ENCODE data around the gene TMTC2.

TMTC2 gene

DNA sequence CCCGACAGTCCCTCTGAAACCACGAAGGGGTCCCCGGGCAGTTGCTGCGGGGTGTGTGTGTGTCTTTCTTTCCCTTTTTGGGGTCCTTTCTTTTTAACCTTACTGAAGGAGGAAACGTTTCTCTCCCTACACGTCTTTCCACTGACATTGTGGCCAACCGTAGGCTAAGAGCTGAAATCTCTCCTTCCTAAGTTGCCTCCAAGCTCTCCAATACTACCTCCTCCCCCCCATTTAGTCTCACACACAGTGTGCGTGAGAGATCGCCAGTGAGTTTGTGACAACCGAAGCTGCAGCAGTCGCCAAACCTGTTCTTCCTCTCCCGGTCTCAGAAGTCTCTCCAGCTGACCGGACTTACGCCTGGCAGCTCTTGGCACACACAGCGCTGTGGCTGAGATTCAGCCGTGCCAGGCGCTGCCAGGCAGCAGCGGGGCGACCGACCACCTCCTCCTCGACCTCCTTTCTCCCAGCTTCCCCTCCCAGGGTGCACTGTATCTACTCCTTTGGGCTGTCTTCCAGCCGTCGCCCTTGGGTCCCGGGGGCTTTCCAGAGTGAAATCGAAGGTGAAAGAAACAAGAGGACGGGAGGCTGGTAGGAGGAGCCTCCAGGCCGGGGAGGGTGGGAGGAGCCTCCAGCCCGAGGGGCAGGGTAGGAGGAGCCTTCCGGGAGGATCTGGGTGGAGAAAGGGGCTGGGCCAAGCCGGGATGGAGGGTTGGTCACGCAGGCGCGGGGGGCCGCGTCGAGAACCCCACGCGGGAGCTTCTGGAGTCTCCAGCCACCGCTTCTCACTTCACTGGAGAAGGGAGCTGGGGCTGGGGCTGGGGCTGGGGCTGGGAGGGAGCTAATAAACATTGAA, at the start of gene TMTC2:
TMTC2 (plus strand) TSS at position 739 of the 853 bp plus-strand sequence.
- DNase-seq (ENCODE audit: low read depth, low spot score), result peak; percentile 97

GRCh38 chr12:82638324-82638723, 48.4 kb upstream of the TMTC2 start:
- no peak for DNase-seq (ENCODE audit: low read depth, low spot score)

- no peak for DNase-seq (ENCODE audit: low read depth, low spot score)
These were observed 41.8 kb upstream of the TMTC2 start for GRCh38 chr12:82644896-82645295.

- DNase-seq (ENCODE audit: low read depth, low spot score), result no peak
These were observed 41.3 kb upstream of the TMTC2 start for GRCh38 chr12:82645414-82645813.

DNA sequence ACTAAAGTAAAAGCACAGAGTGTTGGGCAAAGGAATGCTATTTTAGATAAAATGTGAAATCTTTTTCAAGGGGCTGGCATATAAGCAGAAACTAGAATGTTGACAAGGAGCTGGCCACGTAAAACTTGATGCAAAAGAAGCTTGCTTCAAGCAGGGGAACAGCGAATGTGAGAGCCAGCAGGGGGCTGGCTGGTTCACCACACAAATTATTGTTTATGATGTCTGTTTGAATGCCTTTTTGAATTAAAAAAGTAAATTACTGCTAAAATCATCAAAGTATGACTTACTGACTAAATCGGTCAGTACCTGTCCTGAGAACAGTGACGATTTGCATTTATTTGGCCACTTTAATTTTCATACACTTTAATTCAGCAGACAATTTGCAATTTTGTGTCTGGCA, 38.9 kb upstream of the TMTC2 start:
- DNase-seq (ENCODE audit: low read depth, low spot score), result no peak

DNA sequence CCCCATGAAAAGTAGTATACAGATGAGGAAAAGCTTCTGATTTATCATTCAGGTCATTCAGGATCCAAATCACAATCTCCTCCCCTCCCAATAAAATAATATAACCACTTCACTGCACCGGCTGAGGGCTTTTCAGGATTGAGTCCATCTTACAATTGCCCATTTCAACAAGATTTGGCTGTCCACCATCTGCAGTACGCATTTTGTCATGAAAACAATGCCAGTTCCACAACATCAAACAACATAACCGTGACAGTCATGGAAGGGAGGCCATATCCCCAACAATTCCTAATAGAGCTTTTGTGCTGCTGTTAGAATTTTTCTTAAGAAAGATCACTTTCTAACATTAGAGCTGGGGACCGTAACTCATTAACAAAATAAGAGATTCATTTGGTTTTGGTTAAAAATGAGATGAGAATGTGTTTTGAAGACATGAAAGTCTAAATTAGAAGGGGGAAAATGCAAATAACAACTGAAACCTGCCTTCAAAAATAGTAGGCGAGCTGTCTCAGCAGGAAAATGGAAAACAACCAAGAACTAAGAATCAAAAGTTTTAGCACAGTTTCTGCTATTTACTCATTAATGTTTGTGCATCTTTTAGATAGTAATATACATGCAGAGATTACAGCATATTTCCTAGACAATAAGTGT, 38.3 kb upstream of the TMTC2 start:
- no peak for DNase-seq (ENCODE audit: low read depth, low spot score)

DNA sequence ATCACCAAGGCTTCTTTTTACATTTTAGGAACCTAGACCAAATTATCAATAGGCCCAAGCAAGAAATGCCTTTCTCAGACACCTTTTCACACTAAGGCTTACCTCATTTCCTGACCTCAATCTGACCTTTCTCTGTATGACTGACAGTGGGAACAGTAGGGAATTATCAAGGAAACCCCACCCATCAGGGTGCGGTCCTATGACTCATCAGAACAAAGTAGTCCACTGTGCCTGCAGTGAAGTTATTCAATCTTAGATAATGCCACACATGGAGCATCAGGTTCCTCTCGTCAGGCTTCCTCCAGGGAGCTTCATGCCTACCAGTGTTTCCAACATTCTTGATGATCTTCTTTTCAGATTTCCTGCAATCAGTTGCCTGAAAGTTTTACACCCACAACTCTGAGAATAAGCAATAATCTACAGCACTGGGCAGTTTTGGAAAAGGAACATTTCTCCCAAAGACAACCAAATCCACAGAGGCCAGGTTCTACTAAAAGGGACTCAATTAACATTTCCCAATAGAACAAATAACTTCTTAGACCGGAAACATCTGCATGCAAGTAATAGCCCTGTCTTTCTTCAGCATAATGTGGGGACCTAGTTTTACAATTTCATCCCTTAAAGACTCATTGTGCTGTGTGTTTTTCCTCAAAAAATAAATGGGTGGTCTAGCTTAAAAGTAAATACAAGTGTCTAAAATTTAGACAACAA, 35.9 kb upstream of the TMTC2 start:
- peak; percentile 53 for DNase-seq (ENCODE audit: low read depth, low spot score)

DNA sequence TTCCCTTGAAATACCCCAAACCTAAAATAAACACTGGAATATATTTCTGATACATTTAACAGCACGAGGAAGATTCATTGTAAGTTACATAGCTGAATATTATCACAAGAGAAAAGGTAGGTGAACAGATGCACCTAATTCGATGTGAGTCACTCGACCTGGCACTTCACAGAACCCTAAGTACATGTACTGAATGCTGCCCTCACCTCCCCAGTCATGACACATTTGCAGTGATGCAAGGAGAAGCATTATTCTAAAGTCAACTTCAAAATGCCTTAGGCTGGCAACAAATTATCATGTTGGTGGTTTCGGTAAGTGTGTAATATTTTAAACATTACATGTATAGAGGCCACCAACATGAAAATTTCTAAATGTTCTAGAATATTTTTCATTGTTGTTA, 35.2 kb upstream of the TMTC2 start:
- DNase-seq (ENCODE audit: low read depth, low spot score), result no peak

- no peak for DNase-seq (ENCODE audit: low read depth, low spot score)
These were observed 34.6 kb upstream of the TMTC2 start for GRCh38 chr12:82652071-82652470.

DNA sequence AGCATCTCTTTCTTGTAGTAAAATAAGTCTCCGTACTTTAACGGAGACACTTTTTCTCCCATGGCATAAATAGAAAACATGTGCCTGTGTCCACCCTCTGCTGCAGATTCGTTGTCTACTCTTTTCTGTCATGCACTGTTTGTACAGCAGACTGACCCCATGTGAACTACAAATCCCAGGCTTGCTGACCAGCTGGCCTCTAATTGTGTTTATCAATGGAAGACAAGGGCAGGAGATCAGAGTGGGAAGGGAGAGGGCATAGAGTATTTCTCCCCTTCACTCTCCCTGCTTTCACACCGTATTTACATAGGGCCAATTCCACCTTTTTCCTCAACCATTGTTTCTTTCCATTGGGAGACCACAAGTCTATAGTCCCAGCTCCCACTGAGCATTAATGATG, 31.0 kb upstream of the TMTC2 start:
- DNase-seq (ENCODE audit: low read depth, low spot score), result no peak

DNA sequence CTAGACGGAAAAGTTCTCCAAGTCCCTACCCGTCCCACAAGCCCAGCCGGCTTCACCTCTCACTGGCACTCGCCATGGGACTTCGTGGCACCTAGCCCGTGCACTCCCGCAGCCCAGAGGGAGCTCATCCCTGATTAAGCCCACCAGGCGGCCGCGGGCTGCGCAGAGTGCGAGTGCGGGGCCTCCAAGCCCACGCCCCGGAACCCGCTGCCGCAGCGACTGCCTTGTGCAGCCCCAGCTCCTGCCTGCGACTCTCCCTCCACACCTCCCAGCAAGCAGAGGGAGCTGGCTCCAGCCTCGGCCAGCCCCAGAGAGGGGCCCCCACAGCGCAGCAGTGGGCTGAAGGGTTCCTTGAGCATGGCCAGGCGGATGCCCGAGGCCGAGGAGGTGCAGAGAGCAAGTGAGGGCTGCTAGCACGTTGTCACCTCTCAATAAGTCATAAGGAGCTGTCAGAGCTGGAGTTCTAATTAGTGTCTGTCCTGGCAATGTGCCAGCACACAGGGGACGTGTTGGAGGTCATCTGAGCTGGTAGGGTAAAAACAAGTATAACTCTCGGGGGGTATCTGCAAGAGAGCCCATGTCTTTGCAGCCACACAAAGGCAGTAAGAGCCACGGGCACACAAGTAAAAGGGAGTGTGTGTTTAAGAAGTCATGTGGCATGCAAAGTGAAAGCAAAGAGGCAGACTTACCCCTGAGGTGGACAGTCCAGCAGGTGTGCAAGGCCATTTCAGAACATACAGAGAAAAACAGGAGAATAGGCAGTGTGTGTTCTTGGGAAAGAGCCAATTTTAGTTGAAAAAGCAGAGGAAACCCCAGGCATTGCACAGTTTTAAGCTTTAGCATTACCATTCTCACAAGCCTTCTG, 27.1 kb upstream of the TMTC2 start:
- DNase-seq (ENCODE audit: low read depth, low spot score), result no peak

DNA sequence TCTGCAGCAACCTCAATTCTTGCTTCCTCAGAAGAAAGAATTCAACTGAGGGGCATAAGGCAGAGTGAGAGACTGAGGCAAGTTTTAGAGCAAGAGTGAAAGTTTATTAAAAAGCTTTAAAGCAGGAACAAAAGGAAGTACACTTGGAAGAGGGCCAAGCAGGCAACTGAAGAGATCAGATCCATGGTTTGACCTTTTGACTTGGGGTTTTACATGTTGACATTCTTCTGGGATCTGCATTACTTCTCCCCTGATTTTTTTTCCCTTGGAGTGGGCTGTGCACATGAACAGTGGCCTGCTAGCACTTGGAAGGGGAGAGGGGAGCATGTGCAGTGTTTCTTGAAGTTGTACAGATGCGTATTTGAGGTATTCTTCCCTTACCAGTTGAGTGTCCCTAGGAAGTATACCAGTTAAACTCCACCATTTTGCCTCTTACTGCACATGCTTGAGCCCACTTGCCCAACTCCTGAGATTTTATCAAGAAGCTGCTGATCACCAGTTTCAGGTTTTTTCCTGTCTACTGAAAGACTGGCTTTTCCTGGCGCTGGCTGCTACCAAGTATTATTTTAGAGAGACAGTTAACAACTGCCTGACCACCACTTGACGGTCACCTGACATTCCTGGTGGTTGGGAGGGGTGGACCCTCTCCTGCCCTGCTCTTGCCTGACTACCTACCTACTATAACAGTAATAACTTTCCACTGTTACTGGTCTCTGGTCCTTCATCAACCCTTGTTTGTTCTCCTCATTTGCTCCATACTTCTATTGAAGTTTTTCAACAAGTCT, 26.0 kb upstream of the TMTC2 start:
- DNase-seq (ENCODE audit: low read depth, low spot score), result peak; percentile 13

DNA sequence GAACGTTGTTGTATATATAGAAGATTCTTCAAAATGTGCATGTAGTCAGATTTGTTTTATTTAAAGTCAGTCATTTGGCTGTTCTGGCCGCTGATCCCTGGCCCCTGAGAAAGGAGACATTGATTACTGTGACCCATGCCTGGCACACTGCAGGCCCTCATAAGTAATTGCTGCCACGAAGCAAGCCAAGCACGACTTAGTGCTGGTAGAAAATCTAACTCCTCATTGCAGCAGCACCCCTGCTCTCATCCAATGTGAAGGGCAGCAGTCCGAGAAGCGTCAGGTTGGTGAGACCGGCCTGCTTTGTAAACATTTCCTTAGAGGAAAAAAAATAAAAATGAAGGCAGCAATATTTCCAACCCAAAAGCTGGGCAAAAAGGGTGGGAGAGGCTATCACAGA, 22.8 kb upstream of the TMTC2 start:
- DNase-seq (ENCODE audit: low read depth, low spot score), result no peak

GRCh38 chr12:82665142-82665923, 21.4 kb upstream of the TMTC2 start:
- DNase-seq (ENCODE audit: low read depth, low spot score), result no peak

GRCh38 chr12:82666830-82667229, 19.9 kb upstream of the TMTC2 start:
- DNase-seq (ENCODE audit: low read depth, low spot score), result no peak

DNA sequence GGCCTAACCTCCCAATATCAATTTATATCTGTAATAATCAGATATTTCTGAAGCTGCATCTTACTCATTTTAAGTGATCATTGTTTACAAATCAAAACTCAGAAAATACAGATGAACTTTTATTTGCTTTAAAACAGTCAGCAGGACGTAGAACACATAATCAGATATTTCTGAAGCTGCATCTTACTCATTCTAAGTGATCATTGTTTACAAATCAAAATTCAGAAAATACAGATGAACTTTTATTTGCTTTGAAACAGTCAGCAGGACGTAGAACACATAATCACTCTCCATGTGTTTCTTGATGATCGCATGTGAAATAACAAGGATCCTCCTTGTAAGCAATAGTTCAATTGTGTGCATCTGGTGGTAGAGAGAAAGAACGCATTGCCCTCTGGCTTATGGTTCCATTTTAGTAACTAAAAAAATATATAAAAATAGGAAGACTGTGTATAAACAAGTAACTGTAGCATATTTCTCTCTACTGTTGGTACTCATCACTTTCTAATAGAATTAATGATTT, 15.0 kb upstream of the TMTC2 start:
- no peak for DNase-seq (ENCODE audit: low read depth, low spot score)

DNA sequence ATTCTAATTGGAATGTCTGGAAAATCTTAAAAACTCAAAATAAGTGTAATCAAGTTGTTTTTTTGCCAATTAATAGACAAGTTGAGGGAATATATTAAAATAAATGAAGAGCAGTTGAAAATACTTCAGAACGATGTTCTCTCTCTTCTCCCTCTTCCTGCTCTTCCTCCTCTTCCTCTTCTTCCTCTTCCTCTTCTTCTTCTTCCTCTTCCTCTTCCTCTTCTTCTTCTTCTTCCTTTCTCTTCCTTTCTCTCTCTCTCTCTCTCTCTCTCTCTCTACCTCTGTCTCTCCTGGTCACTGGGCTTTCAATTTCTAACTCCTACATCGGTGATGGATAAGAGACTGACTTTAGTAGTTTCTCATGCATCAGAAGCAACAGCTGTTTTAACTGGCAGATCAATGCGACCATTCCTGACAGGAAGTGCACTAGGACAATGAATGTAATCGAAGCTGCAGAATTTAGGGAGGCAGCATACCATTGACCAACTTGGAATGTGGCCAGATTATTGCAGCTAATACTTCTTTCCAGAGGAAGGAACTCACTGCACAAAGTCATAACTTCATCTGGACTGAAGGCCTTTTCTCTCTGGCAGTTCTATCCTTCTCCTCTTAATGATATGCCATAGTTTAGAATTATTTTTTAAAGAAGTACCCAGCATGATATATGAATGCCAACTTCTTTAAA, 13.8 kb upstream of the TMTC2 start:
- no peak for DNase-seq (ENCODE audit: low read depth, low spot score)

DNA sequence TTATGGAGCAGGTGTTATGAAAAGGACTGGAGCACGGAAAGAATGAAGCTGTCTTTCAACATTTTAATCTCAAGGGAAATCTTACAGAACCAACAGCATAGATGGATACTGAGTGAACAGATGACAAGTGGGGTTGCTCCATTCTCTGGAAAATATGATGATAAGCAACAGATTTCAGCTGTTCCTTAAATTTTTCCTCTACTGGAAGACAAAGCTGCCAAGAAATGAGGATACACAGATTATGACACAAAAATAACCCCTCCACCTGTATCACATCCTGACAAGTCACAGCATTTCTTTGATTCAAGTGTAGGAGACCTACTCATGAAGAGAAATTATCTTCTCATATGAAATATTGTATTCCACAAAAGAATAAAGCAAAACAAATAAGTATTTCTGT, 13.0 kb upstream of the TMTC2 start:
- DNase-seq (ENCODE audit: low read depth, low spot score), result no peak

DNA sequence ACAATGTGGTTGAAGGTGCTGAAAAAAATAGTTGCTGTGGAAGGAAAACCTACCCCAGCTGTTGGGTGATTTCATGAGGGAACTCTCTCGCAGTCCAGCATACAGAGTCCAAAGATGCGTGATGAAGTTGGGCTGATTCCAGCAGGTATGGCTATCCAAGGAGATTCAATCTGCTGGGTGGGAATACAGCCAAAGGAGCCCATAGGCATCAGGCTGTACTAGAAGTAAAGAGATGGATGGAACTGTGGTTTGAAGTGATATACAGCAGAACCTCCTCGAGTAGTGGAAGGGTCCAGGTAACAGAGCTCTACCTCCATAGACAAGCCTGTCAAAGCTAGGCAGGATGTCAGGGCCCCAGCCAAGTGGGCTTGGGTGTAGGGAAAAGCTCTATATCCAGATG, 11.5 kb upstream of the TMTC2 start:
- no peak for DNase-seq (ENCODE audit: low read depth, low spot score)
